ENCODE measurements around the gene HMCN1. TPM values are rescaled to one million over a fixed set of nuclear protein-coding genes. Genes with fewer than 3 reads are reported as not detected.
"Not testable (repeated sequence)": the region's sequence is repeated elsewhere in the genome, so short reads cannot be mapped to it uniquely, and the experiment has no call there.

Gene HMCN1
- total RNA-seq, 2 experiments from 2014 or later = 0.07 to 0.21 TPM

GRCh38 chr1:186142916-186143315 lies 408.7 kb downstream of the HMCN1 start:
- ChIA-PET POLR2A (no interaction called here), CTCF (no interaction called here)
- Mint-ChIP-seq H3K36me3 (ENCODE audit: low read depth) (no peaks in the 10 kb centered on the region), H3K27me3 (peaks cover 3% of the 10 kb centered on the region), H3K4me1 (no peaks in the 10 kb centered on the region), H3K4me3 (no peak overlapping the region), H3K27ac (no peak overlapping the region), H3K9me3 (peaks cover 2% of the 10 kb centered on the region)
- DNase-seq = no peak

GRCh38 chr1:186143481-186143880 lies 409.3 kb downstream of the HMCN1 start:
- no peaks in the 10 kb centered on the region for H3K36me3 Mint-ChIP-seq (ENCODE audit: low read depth)
- DNase-seq = no peak
- ChIA-PET POLR2A (no interaction called here), CTCF (no interaction called here)
- H3K4me3 Mint-ChIP-seq = no peak overlapping the region
- peaks cover 2% of the 10 kb centered on the region for H3K9me3 Mint-ChIP-seq
- H3K27me3 Mint-ChIP-seq = peaks cover 3% of the 10 kb centered on the region
- no peaks in the 10 kb centered on the region for H3K4me1 Mint-ChIP-seq
- no peak overlapping the region for H3K27ac Mint-ChIP-seq

GRCh38 chr1:186144505-186144904 lies 410.3 kb downstream of the HMCN1 start:
- CTCF ChIA-PET = no interaction called here
- DNase-seq = no peak
- no peak overlapping the region for H3K27ac Mint-ChIP-seq
- H3K4me1 Mint-ChIP-seq = no peaks in the 10 kb centered on the region
- no peaks in the 10 kb centered on the region for H3K36me3 Mint-ChIP-seq (ENCODE audit: low read depth)
- POLR2A ChIA-PET = no interaction called here
- peaks cover 3% of the 10 kb centered on the region for H3K27me3 Mint-ChIP-seq
- no peak overlapping the region for H3K4me3 Mint-ChIP-seq
- H3K9me3 Mint-ChIP-seq = peaks cover 2% of the 10 kb centered on the region

GRCh38 chr1:186146974-186147373 lies 412.8 kb downstream of the HMCN1 start:
- Mint-ChIP-seq H3K36me3 (ENCODE audit: low read depth) (no peaks in the 10 kb centered on the region), H3K27me3 (peaks cover 4% of the 10 kb centered on the region), H3K4me1 (no peaks in the 10 kb centered on the region), H3K4me3 (no peak overlapping the region), H3K9me3 (peaks cover 2% of the 10 kb centered on the region), H3K27ac (no peak overlapping the region)
- ChIA-PET CTCF (interaction anchor here (1.3 kb wide), 1 partner anchor 10 kb away, joined by 3 read pairs; no protein-coding TSS in a partner anchor), POLR2A (no interaction called here)
- no peak for DNase-seq

- DNase-seq = no peak
- no peak overlapping the region for H3K27ac Mint-ChIP-seq
- no peaks in the 10 kb centered on the region for H3K4me1 Mint-ChIP-seq
- POLR2A ChIA-PET = no interaction called here
- peaks cover 9% of the 10 kb centered on the region for H3K27me3 Mint-ChIP-seq
- CTCF ChIA-PET = no interaction called here
- H3K36me3 Mint-ChIP-seq (ENCODE audit: low read depth) = no peaks in the 10 kb centered on the region
- no peak overlapping the region for H3K4me3 Mint-ChIP-seq
- no peaks in the 10 kb centered on the region for H3K9me3 Mint-ChIP-seq
These were observed 415.4 kb downstream of the HMCN1 start for GRCh38 chr1:186149591-186149990.

- Mint-ChIP-seq H3K27ac (no peak overlapping the region), H3K4me3 (no peak overlapping the region), H3K27me3 (peaks cover 12% of the 10 kb centered on the region), H3K36me3 (ENCODE audit: low read depth) (no peaks in the 10 kb centered on the region), H3K9me3 (no peaks in the 10 kb centered on the region), H3K4me1 (no peaks in the 10 kb centered on the region)
- CTCF ChIA-PET = no interaction called here
- POLR2A ChIA-PET = no interaction called here
- DNase-seq = no peak
These were observed 418.0 kb downstream of the HMCN1 start for GRCh38 chr1:186152227-186152619.

GRCh38 chr1:186152620-186153239 lies 418.5 kb downstream of the HMCN1 start:
- no peak for DNase-seq
- CTCF ChIA-PET = no interaction called here
- H3K27me3 Mint-ChIP-seq = peaks cover 12% of the 10 kb centered on the region
- POLR2A ChIA-PET = no interaction called here
- H3K27ac Mint-ChIP-seq = no peak overlapping the region
- no peaks in the 10 kb centered on the region for H3K36me3 Mint-ChIP-seq (ENCODE audit: low read depth)
- H3K4me3 Mint-ChIP-seq = no peak overlapping the region
- H3K9me3 Mint-ChIP-seq = no peaks in the 10 kb centered on the region
- H3K4me1 Mint-ChIP-seq = no peaks in the 10 kb centered on the region

GRCh38 chr1:186154651-186155050 lies 420.5 kb downstream of the HMCN1 start:
- CTCF ChIA-PET = no interaction called here
- POLR2A ChIA-PET = interaction anchor here (0.6 kb wide), 1 partner anchor 1247 kb away, joined by 3 read pairs; no protein-coding TSS in a partner anchor

GRCh38 chr1:186155594-186155993 lies 421.4 kb downstream of the HMCN1 start:
- peak; percentile 24 for DNase-seq
- H3K27ac Mint-ChIP-seq = no peak overlapping the region
- H3K4me1 Mint-ChIP-seq = no peaks in the 10 kb centered on the region
- H3K9me3 Mint-ChIP-seq = no peaks in the 10 kb centered on the region
- peaks cover 12% of the 10 kb centered on the region for H3K27me3 Mint-ChIP-seq
- no peak overlapping the region for H3K4me3 Mint-ChIP-seq
- H3K36me3 Mint-ChIP-seq (ENCODE audit: low read depth) = no peaks in the 10 kb centered on the region
- CTCF ChIA-PET = interaction anchor here (0.6 to 1.0 kb wide), 2 partner anchors 10 to 14 kb away, joined by 3 read pairs; no protein-coding TSS in a partner anchor
- POLR2A ChIA-PET = no interaction called here

More at GRCh38 chr1:186154651-186155050, 420.5 kb downstream of the HMCN1 start:
- H3K9me3 Mint-ChIP-seq = no peaks in the 10 kb centered on the region
- no peak overlapping the region for H3K27ac Mint-ChIP-seq
- DNase-seq = no peak
- H3K36me3 Mint-ChIP-seq (ENCODE audit: low read depth) = no peaks in the 10 kb centered on the region
- peaks cover 12% of the 10 kb centered on the region for H3K27me3 Mint-ChIP-seq
- H3K4me1 Mint-ChIP-seq = no peaks in the 10 kb centered on the region
- no peak overlapping the region for H3K4me3 Mint-ChIP-seq

GRCh38 chr1:186162895-186163294 lies 428.7 kb downstream of the HMCN1 start:
- H3K27ac Mint-ChIP-seq; CTCF ChIA-PET; H3K27me3 Mint-ChIP-seq; H3K9me3 Mint-ChIP-seq; DNase-seq; POLR2A ChIA-PET; H3K36me3 Mint-ChIP-seq (ENCODE audit: low read depth); H3K4me3 Mint-ChIP-seq; H3K4me1 Mint-ChIP-seq: not testable (repeated sequence)

GRCh38 chr1:186164773-186165172 lies 430.6 kb downstream of the HMCN1 start:
- Mint-ChIP-seq H3K36me3 (ENCODE audit: low read depth) (no peaks in the 10 kb centered on the region), H3K27me3 (peaks cover 2% of the 10 kb centered on the region), H3K9me3 (peaks cover 2% of the 10 kb centered on the region), H3K4me3 (no peak overlapping the region), H3K27ac (no peak overlapping the region), H3K4me1 (no peaks in the 10 kb centered on the region)
- POLR2A ChIA-PET = no interaction called here
- CTCF ChIA-PET = interaction anchor here (0.6 kb wide), 1 partner anchor 11 kb away, joined by 4 read pairs; no protein-coding TSS in a partner anchor
- DNase-seq = no peak

GRCh38 chr1:186165303-186165702 lies 431.1 kb downstream of the HMCN1 start:
- no peak overlapping the region for H3K4me3 Mint-ChIP-seq
- peaks cover 4% of the 10 kb centered on the region for H3K27me3 Mint-ChIP-seq
- H3K4me1 Mint-ChIP-seq = no peaks in the 10 kb centered on the region
- ChIA-PET POLR2A (no interaction called here), CTCF (interaction anchor here (1.3 kb wide), 1 partner anchor 10 kb away, joined by 3 read pairs; no protein-coding TSS in a partner anchor)
- H3K36me3 Mint-ChIP-seq (ENCODE audit: low read depth) = no peaks in the 10 kb centered on the region
- no peak overlapping the region for H3K27ac Mint-ChIP-seq
- no peak for DNase-seq
- peaks cover 2% of the 10 kb centered on the region for H3K9me3 Mint-ChIP-seq

- CTCF ChIA-PET = no interaction called here
- H3K9me3 Mint-ChIP-seq = peaks cover 2% of the 10 kb centered on the region
- no peak overlapping the region for H3K4me3 Mint-ChIP-seq
- no peak for DNase-seq
- H3K27ac Mint-ChIP-seq = no peak overlapping the region
- peaks cover 12% of the 10 kb centered on the region for H3K27me3 Mint-ChIP-seq
- no peaks in the 10 kb centered on the region for H3K4me1 Mint-ChIP-seq
- POLR2A ChIA-PET = no interaction called here
- H3K36me3 Mint-ChIP-seq (ENCODE audit: low read depth) = no peaks in the 10 kb centered on the region
These were observed 433.0 kb downstream of the HMCN1 start for GRCh38 chr1:186167096-186167668.

- Mint-ChIP-seq H3K4me3 (no peak overlapping the region), H3K9me3 (no peaks in the 10 kb centered on the region), H3K4me1 (no peaks in the 10 kb centered on the region), H3K27ac (no peak overlapping the region), H3K27me3 (peaks cover 27% of the 10 kb centered on the region), H3K36me3 (ENCODE audit: low read depth) (no peaks in the 10 kb centered on the region)
- no peak for DNase-seq
- ChIA-PET CTCF (interaction anchor here (0.6 kb wide), 2 partner anchors 11 to 164 kb away, joined by 3 to 4 read pairs; no protein-coding TSS in a partner anchor), POLR2A (no interaction called here)
These were observed 441.4 kb downstream of the HMCN1 start for GRCh38 chr1:186175588-186175987.

Measured in activated CD4-positive, alpha-beta T cell treated with anti-CD3 and anti-CD28 coated beads, Interleukin-2, amount 10 ng/mL, durations not matched to agents 7 days and 5 days (primary cell).